Stomach (tissue), 9 donors: ENCODE data around the gene OTOGL. TPM values are rescaled to one million over a fixed set of nuclear protein-coding genes. Genes with fewer than 3 reads are reported as not detected.
"Not testable (repeated sequence)": the region's sequence is repeated elsewhere in the genome, so short reads cannot be mapped to it uniquely, and the experiment has no call there.

Source experiments
- DNase-seq, 2 donors: peaks; one replicate each; pipeline versions ENCODE4 v3.0.0 to v3.0.0-alpha.2; 2013 to 2019
- H3K27ac ChIP-seq, 5 donors: fragments of 200-600 bp in 4 of 5; sonication (generic) in 4 of 5; one replicate each; pipeline ENCODE4 v1.5.1; 2013 to 2019; ENCODE audit warnings: mild to moderate bottlenecking in 1 of 5, moderate library complexity in 1 of 5
- H3K27me3 ChIP-seq, 3 donors: fragments of 200-600 bp; sonication (generic); one replicate each; pipeline ENCODE4 v1.5.1; 2017 to 2019; ENCODE audit warnings: mixed run types in 1 of 3
- H3K36me3 ChIP-seq, 4 donors: fragments of 200-600 bp; sonication (generic); 1 replicate in 3 of 4; 2 replicates in 1 of 4; pipeline ENCODE4 v1.5.1; 2016 to 2019
- H3K4me1 ChIP-seq, 4 donors: fragments of 200-600 bp; sonication (generic); one replicate each; pipeline ENCODE4 v1.5.1; 2016 to 2019
- H3K4me3 ChIP-seq, 4 donors: fragments of 200-600 bp; sonication (generic) in 3 of 4; one replicate each; pipeline ENCODE4 v1.5.1; 2016 to 2019; ENCODE audit warnings: mild to moderate bottlenecking in 1 of 4
- H3K9me3 ChIP-seq, 4 donors: fragments of 200-600 bp; sonication (generic); one replicate each; pipeline ENCODE4 v1.5.1; 2016 to 2019
- EP300 ChIP-seq: sonication (generic); formaldehyde crosslinking; IDR thresholded peaks from one replicate; pipeline ENCODE4 v1.6.1; 2017; ENCODE audit warnings: antibody characterized with exemption
- POLR2A ChIP-seq, 4 donors: fragments of 450-650 bp; IDR thresholded peaks; one replicate each; pipeline ENCODE4 v1.6.1; 2016; ENCODE audit warnings: antibody characterized with exemption in 4 of 4, control low read depth in 2 of 4, mild to moderate bottlenecking in 1 of 4, moderate library complexity in 1 of 4
- POLR2AphosphoS5 ChIP-seq, 3 donors: sonication (generic); formaldehyde crosslinking; IDR thresholded peaks; one replicate each; pipeline ENCODE4 v1.6.1; 2016; ENCODE audit warnings: antibody characterized with exemption in 3 of 3
- WGBS, 5 donors: extraction: QIAGEN DNeasy Blood & Tissue Kit in 3 of 5; methylation state at CpG; one replicate each; pipeline versions ENCODE4 v1.1.5 to v1.1.7; 2013 to 2018; 5-methylcytosine and 5-hydroxymethylcytosine counted together
- intact Hi-C: fragments of 100-400 bp; cut with DNase I; formaldehyde crosslinking; loops from one replicate; pipeline ENCODE4 v1.15.1; 2023; ENCODE audit warnings: low total_unique reads
- polyA plus RNA-seq, 3 donors: library from polyadenylated mRNA; stranded (reverse); fragments of 200-250 nt; gene quantifications; one replicate each; pipeline ENCODE4 v1.2.3, GENCODE V29; 2013
- total RNA-seq, 5 donors: library from RNA; depleted of rRNA; stranded (reverse); fragments of >200 nt; gene quantifications; one replicate each; pipeline versions ENCODE4 v1.1.0 to v1.2.3, GENCODE V29; 2014 to 2016
- TF ChIP-seq, protein P1 (sequence below), 7 experiments: fragments of 450-650 bp in 4 of 7; fragments of 200-600 bp in 3 of 7; sonication (generic) in 3 of 7; IDR thresholded peaks; one replicate each; pipeline ENCODE4 v1.5.1; 2016 to 2019; ENCODE audit warnings: antibody characterized with exemption in 7 of 7, control low read depth in 2 of 7, mild to moderate bottlenecking in 1 of 7
- donor health status: healthy with polysubstance abuse.
- donor health status: Bipolar disorder and iron deficiency.
- donor health status: healthy.

The OTOGL gene
- total and polyA plus RNA-seq, 8 donors = 0.58 to 1.7 (median 0.99) TPM; not detected in 4

DNA sequence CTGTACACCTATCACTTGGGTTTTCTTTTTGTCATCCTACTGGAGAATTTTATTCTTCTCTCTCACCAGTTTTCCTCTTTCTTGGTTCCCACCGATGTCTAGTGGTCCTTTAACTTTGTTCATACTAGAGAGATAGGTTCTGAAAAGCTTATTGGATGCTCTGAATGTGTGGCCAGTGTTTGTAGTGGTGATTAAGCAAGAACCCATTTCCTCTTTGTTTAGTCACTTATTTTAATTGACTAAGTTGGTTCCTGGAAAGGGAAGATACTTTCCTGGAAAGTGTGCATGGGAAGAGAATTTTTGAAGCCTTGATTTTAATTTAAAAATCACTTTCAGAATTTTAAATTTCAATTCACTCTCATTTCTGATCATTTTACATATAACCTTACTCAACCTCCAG, 127.2 kb downstream of the OTOGL start:
- intact Hi-C loops = no loop called here
- Histone ChIP-seq H3K9me3 (no peaks in the 10 kb centered on the region), H3K27me3 (no peaks in the 10 kb centered on the region), H3K27ac (no peak overlapping the region), H3K36me3 (no peaks in the 10 kb centered on the region), H3K4me3 (no peak overlapping the region), H3K4me1 (peaks cover 0 to 5% (median 2%) of the 10 kb centered on the region in 4 donors)
- no peak for DNase-seq
- 17 to 37% (median 26%) methylated on average over 1 of the region's 1 CpG for WGBS, 5 donors
- TF ChIP-seq, protein P1, sequence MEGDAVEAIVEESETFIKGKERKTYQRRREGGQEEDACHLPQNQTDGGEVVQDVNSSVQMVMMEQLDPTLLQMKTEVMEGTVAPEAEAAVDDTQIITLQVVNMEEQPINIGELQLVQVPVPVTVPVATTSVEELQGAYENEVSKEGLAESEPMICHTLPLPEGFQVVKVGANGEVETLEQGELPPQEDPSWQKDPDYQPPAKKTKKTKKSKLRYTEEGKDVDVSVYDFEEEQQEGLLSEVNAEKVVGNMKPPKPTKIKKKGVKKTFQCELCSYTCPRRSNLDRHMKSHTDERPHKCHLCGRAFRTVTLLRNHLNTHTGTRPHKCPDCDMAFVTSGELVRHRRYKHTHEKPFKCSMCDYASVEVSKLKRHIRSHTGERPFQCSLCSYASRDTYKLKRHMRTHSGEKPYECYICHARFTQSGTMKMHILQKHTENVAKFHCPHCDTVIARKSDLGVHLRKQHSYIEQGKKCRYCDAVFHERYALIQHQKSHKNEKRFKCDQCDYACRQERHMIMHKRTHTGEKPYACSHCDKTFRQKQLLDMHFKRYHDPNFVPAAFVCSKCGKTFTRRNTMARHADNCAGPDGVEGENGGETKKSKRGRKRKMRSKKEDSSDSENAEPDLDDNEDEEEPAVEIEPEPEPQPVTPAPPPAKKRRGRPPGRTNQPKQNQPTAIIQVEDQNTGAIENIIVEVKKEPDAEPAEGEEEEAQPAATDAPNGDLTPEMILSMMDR (IDR thresholded peaks at IDR 0.05) = no peak
- TF ChIP-seq POLR2AphosphoS5 (IDR thresholded peaks at IDR 0.05) = no peak

DNA sequence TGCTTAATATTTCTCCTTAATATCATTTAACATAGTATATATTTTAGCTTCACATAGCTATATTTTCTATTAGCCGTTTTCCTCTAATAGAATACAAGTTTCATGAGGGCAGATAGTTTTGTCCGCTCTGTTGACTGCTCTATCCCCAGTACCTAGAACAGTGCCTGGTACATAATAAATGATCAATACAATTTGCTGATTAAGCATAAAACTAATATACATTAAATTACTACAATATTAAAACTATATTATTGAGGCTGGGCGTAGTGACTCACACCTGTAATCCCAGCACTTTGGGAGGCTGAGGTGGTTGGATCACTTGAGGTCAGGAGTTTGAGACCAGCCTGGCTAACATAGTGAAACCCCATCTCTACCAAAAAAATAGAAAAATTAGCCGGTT, 128.6 kb downstream of the OTOGL start:
- H3K4me1 ChIP-seq, H3K27me3 ChIP-seq, H3K36me3 ChIP-seq, H3K4me3 ChIP-seq, DNase-seq, intact Hi-C loops, H3K27ac ChIP-seq, H3K9me3 ChIP-seq: not testable (repeated sequence)
- WGBS, 5 donors = 94 to 97% (median 95%) methylated on average over 4 of the region's 4 CpGs

DNA sequence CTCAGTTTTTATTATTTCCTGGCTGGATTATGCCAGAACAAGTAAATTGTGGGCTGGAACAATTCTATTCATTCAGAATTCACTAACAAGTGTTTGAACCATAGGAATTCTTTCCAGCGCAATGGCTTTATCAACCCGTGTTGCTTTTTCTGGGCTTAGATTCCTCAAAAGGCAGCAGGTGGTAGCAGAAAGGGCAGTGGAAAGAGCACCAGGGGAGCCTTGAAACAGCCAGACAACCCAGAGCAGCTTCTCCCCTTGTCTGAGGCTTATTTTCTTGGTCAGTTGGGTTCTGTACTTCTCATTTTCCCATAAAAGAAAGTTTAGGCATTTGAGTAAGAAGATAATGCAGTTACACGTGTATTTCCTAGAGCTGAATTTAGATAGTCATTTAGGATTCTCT, 130.7 kb downstream of the OTOGL start:
- intact Hi-C loops = no loop called here
- WGBS, 5 donors = 23 to 44% (median 26%) methylated on average over 3 of the region's 3 CpGs
- Histone ChIP-seq H3K27me3 (no peaks in the 10 kb centered on the region), H3K4me1 (peaks cover 0 to 5% (median 2%) of the 10 kb centered on the region in 4 donors), H3K4me3 (no peak overlapping the region), H3K36me3 (no peaks in the 10 kb centered on the region), H3K27ac (no peak overlapping the region), H3K9me3 (no peaks in the 10 kb centered on the region)
- DNase-seq = peak in 1 of 2 donors; percentile 29
- no peak for TF ChIP-seq POLR2AphosphoS5 (IDR thresholded peaks at IDR 0.05)
- TF ChIP-seq POLR2A (IDR thresholded peaks at IDR 0.05) = no peak
- TF ChIP-seq, protein P1 (IDR thresholded peaks at IDR 0.05) = no peak
- no peak for TF ChIP-seq EP300

DNA sequence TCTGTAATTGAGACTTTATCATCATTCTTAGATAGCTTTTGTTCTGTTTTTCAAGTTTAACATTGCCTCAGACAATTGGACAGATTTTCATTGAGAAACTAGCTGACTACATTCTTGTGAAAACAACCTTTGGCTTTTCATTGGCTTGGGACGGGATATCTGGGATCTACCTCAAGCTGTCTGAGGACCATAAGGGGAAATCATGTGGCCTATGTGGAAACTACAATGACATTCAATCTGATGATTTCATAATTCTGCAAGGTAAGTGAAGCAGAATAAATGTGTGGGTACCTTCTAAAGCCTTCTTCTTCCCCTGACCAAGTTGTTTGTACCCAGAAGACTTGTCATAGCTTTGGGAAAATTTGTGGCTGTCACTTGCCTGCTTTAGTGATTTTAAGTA, 133.5 kb downstream of the OTOGL start:
- intact Hi-C loops = no loop called here
- Histone ChIP-seq H3K4me1 (peaks cover 0 to 5% (median 2%) of the 10 kb centered on the region in 4 donors), H3K27me3 (no peaks in the 10 kb centered on the region), H3K36me3 (no peaks in the 10 kb centered on the region), H3K4me3 (no peak overlapping the region), H3K9me3 (no peaks in the 10 kb centered on the region), H3K27ac (no peak overlapping the region)
- WGBS, 5 donors = 57 to 81% (median 75%) methylated on average over 1 of the region's 1 CpG
- no peak for DNase-seq
- no peak for TF ChIP-seq POLR2A (IDR thresholded peaks at IDR 0.05)
- no peak for TF ChIP-seq EP300
- TF ChIP-seq, protein P1 (IDR thresholded peaks at IDR 0.05) = no peak
- TF ChIP-seq POLR2AphosphoS5 (IDR thresholded peaks at IDR 0.05) = no peak

DNA sequence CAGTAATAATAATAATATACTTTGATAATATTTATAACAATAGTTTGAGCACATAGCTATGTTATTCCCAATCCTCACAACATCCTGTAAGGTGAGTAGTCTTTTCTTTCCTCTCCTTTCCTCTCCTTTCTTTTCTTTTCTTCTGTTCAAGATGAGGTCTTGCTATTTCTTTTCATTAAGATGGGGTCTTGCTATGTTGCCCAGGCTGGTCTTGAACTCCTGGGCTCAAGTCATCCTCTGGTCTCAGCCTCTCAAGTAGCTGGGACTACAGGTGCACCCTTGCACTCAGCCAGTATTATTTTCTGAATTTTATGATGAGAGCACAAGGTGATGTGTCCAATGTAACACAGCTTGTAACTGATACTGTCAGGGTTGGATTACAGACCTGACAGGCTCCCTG, 134.6 kb downstream of the OTOGL start:
- Histone ChIP-seq H3K36me3 (no peaks in the 10 kb centered on the region), H3K27ac (no peak overlapping the region), H3K4me3 (no peak overlapping the region), H3K9me3 (no peaks in the 10 kb centered on the region), H3K4me1 (peaks cover 0 to 5% (median 2%) of the 10 kb centered on the region in 4 donors), H3K27me3 (no peaks in the 10 kb centered on the region)
- no peak for DNase-seq
- intact Hi-C loops = no loop called here
- TF ChIP-seq EP300 = no peak
- no peak for TF ChIP-seq POLR2A (IDR thresholded peaks at IDR 0.05)
- TF ChIP-seq, protein P1 (IDR thresholded peaks at IDR 0.05) = no peak
- TF ChIP-seq POLR2AphosphoS5 (IDR thresholded peaks at IDR 0.05) = no peak
